Measurements from ENCODE around the gene ANAPC15. TPM values are rescaled to one million over a fixed set of nuclear protein-coding genes. Genes with fewer than 3 reads are reported as not detected.

ANAPC15 gene
- total RNA-seq, 2 donors from 2014 or later: 51.2 to 54.9 TPM

DNA sequence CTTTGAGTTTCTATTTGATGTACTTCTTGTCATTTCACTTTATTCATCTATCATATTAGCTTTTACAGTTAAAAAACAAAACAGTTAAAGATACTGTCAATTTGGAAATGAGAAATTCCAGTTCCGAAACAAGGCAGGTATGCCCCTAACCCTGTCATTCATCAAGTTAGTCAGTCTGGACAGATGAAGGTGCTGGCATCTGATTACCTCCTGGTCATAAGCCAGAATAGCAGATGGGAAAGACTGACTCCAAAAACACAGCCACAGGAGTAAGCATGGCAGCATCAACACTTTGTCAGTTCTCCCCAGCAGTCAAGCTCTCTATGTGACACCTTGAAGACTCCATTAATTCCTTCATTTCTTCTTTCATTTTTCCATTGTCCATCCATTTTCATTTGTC is 27.5 kb downstream of the ANAPC15 start:
- H3K27ac Mint-ChIP-seq: no peak overlapping the region
- DNase-seq: no peak
- H3K27me3 Mint-ChIP-seq (ENCODE audit: insufficient read depth): no peaks in the 10 kb centered on the region

DNA sequence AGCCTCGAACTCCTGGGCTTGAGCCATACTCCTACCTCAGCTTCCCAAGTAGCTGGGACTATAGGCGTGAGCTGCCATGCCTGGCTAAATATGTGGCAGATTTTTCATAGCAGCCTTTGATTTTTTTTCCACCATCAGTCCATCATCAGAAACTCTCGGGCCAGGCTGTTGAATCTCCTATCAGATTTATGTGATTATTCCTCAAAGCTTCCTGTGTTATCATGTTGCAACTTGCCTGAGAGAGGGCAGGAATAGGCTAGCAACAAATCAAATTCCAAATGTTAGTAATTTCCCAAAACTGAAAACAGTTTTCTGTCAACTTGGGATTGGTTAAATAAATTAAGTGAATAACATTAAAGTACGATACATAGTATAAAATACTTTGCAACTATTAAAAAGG is 28.4 kb downstream of the ANAPC15 start:
- Mint-ChIP-seq H3K36me3 (ENCODE audit: low read depth) (peaks cover 2% of the 10 kb centered on the region), H3K4me3 (no peak overlapping the region), H3K27ac (no peak overlapping the region), H3K4me1 (peaks cover 17% of the 10 kb centered on the region), H3K9me3 (no peaks in the 10 kb centered on the region), H3K27me3 (ENCODE audit: insufficient read depth) (no peaks in the 10 kb centered on the region)
- H3K9ac ChIP-seq (ENCODE audit: extremely low read depth, low read length, poor library complexity, severe bottlenecking): no peak overlapping the region
- DNase-seq: no peak
- H3K27me3 ChIP-seq (ENCODE audit: control insufficient read depth, insufficient read depth, low read length, poor library complexity, severe bottlenecking): no peaks in the 10 kb centered on the region
- peaks cover 10% of the 10 kb centered on the region for H3K4me1 ChIP-seq (ENCODE audit: control insufficient read depth, insufficient read depth, low read length)
- H3K27ac ChIP-seq (ENCODE audit: low read depth, low read length): no peak overlapping the region
- TF ChIP-seq, protein P1, sequence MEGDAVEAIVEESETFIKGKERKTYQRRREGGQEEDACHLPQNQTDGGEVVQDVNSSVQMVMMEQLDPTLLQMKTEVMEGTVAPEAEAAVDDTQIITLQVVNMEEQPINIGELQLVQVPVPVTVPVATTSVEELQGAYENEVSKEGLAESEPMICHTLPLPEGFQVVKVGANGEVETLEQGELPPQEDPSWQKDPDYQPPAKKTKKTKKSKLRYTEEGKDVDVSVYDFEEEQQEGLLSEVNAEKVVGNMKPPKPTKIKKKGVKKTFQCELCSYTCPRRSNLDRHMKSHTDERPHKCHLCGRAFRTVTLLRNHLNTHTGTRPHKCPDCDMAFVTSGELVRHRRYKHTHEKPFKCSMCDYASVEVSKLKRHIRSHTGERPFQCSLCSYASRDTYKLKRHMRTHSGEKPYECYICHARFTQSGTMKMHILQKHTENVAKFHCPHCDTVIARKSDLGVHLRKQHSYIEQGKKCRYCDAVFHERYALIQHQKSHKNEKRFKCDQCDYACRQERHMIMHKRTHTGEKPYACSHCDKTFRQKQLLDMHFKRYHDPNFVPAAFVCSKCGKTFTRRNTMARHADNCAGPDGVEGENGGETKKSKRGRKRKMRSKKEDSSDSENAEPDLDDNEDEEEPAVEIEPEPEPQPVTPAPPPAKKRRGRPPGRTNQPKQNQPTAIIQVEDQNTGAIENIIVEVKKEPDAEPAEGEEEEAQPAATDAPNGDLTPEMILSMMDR (conservative IDR thresholded peaks at IDR 0.05): no peak
- WGBS, 2 experiments (ENCODE audit: insufficient coverage in 1 of 2, insufficient read length in 1 of 2): 94% methylated on average over 3 of the region's 4 CpGs
- H3K9me3 ChIP-seq (ENCODE audit: control insufficient read depth, low read length): no peaks in the 10 kb centered on the region
- no peak overlapping the region for H3K4me3 ChIP-seq (ENCODE audit: low read length)
- peaks cover 10% of the 10 kb centered on the region for H3K36me3 ChIP-seq (ENCODE audit: control insufficient read depth, insufficient read depth, low read length)

More for the DNA sequence above, 27.5 kb downstream of the ANAPC15 start:
- peaks cover 26% of the 10 kb centered on the region for H3K4me1 Mint-ChIP-seq
- Histone ChIP-seq H3K27me3 (ENCODE audit: control insufficient read depth, insufficient read depth, low read length, poor library complexity, severe bottlenecking) (no peaks in the 10 kb centered on the region), H3K9me3 (ENCODE audit: control insufficient read depth, low read length) (no peaks in the 10 kb centered on the region), H3K4me1 (ENCODE audit: control insufficient read depth, insufficient read depth, low read length) (peaks cover 12% of the 10 kb centered on the region), H3K36me3 (ENCODE audit: control insufficient read depth, insufficient read depth, low read length) (peaks cover 10% of the 10 kb centered on the region), H3K4me3 (ENCODE audit: low read length) (no peak overlapping the region), H3K9ac (ENCODE audit: extremely low read depth, low read length, poor library complexity, severe bottlenecking) (no peak overlapping the region), H3K27ac (ENCODE audit: low read depth, low read length) (no peak overlapping the region)
- TF ChIP-seq, protein P1 (conservative IDR thresholded peaks at IDR 0.05): no peak
- H3K9me3 Mint-ChIP-seq: no peaks in the 10 kb centered on the region
- H3K4me3 Mint-ChIP-seq: no peak overlapping the region
- peaks cover 2% of the 10 kb centered on the region for H3K36me3 Mint-ChIP-seq (ENCODE audit: low read depth)
- WGBS, 2 experiments (ENCODE audit: insufficient coverage in 1 of 2, insufficient read length in 1 of 2): 90% methylated on average over 1 of the region's 1 CpG

DNA sequence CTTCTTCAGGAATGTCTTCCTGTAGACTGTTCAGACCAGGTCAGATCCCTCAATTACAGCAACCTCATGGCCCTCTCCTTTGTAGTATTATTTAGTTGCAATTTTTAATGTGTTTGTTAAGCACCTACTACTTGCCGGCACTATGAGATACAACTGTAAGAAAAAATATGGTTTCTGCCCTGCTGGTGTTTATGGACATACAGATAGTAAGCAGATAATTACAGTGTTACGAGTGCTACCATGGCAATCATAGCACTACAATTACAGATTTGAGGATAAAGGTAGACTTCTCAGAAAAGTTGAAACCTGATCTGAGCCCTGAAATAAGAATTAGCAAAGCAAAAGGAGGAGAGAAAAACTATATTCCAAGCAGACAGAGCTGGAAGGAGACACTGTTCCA is 29.1 kb downstream of the ANAPC15 start:
- H3K36me3 Mint-ChIP-seq (ENCODE audit: low read depth): peaks cover 2% of the 10 kb centered on the region
- Histone ChIP-seq H3K27me3 (ENCODE audit: control insufficient read depth, insufficient read depth, low read length, poor library complexity, severe bottlenecking) (no peaks in the 10 kb centered on the region), H3K9ac (ENCODE audit: extremely low read depth, low read length, poor library complexity, severe bottlenecking) (no peak overlapping the region), H3K36me3 (ENCODE audit: control insufficient read depth, insufficient read depth, low read length) (peaks cover 10% of the 10 kb centered on the region), H3K4me1 (ENCODE audit: control insufficient read depth, insufficient read depth, low read length) (peaks cover 7% of the 10 kb centered on the region), H3K4me3 (ENCODE audit: low read length) (no peak overlapping the region), H3K9me3 (ENCODE audit: control insufficient read depth, low read length) (no peaks in the 10 kb centered on the region), H3K27ac (ENCODE audit: low read depth, low read length) (no peak overlapping the region)
- no peak overlapping the region for H3K4me3 Mint-ChIP-seq
- no peaks in the 10 kb centered on the region for H3K27me3 Mint-ChIP-seq (ENCODE audit: insufficient read depth)
- H3K27ac Mint-ChIP-seq: no peak overlapping the region
- WGBS, 2 experiments (ENCODE audit: insufficient coverage in 1 of 2, insufficient read length in 1 of 2): 94% methylated on average over 2 of the region's 2 CpGs; no CpG with 5 or more reads in 1 of the 2 experiments
- no peak for DNase-seq
- peaks cover 17% of the 10 kb centered on the region for H3K4me1 Mint-ChIP-seq
- no peaks in the 10 kb centered on the region for H3K9me3 Mint-ChIP-seq
- TF ChIP-seq, protein P1 (conservative IDR thresholded peaks at IDR 0.05): no peak
